Mucosa of gallbladder (tissue), 1 donor: ENCODE measurements around the gene APRT. TPM values are rescaled to one million over a fixed set of nuclear protein-coding genes. Genes with fewer than 3 reads are reported as not detected.

ENCODE experiments used
- DNase-seq: peaks from one replicate; pipeline ENCODE4 v3.0.0-alpha.2; 2020; ENCODE audit warnings: low spot score
- total RNA-seq: library from RNA; stranded (reverse); gene quantifications from one replicate; pipeline ENCODE4 v1.2.1, GENCODE V29; 2021
- donor health status: DM: no; HTN: no; CAD: no.

The APRT gene
- total RNA-seq = 104 TPM

GRCh38 chr16:88811769-88812512 lies at the start of gene APRT:
Gene APRT, minus strand, starts transcription at chr16:88811928. Its CDS starts 29 bp downstream, at chr16:88811899.
- peak; percentile 97 for DNase-seq

GRCh38 chr16:88861359-88861758 lies 49.6 kb upstream of the APRT start:
- no peak for DNase-seq

DNA sequence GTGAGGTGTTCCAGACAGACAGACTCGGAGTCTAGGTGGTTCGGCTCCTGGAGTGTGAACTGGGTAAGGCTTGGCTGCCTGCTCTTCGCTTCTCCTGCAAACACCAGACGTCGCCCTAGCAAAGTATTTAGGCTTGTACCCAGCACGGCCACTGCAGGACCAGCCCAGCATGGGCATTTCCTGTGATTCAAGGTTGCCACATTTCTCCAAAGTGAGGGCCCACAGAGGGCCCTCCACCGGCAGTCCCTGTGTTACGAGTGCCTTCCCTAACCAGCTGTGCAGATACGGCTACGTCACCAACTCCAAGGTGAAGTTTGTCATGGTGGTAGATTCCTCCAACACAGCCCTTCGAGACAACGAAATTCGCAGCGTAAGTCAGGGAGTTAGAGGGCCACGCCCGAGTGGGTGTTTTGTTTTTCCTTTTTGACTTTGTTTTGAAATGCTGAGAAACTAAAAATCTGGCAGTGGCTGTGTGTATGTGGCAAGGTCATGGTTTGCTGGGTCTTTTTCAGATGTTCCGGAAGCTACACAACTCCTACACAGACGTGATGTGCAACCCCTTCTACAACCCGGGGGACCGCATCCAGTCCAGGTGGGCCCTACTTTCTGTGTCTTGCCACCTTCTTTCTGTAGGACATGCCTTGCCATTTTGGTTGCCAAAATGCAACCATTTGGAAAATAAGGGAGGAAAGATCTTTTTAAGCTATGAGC lies 47.8 kb upstream of the APRT start:
- DNase-seq = no peak

- peak; percentile 79 for DNase-seq
These were observed 46.1 kb upstream of the APRT start for GRCh38 chr16:88857728-88858339.

DNA sequence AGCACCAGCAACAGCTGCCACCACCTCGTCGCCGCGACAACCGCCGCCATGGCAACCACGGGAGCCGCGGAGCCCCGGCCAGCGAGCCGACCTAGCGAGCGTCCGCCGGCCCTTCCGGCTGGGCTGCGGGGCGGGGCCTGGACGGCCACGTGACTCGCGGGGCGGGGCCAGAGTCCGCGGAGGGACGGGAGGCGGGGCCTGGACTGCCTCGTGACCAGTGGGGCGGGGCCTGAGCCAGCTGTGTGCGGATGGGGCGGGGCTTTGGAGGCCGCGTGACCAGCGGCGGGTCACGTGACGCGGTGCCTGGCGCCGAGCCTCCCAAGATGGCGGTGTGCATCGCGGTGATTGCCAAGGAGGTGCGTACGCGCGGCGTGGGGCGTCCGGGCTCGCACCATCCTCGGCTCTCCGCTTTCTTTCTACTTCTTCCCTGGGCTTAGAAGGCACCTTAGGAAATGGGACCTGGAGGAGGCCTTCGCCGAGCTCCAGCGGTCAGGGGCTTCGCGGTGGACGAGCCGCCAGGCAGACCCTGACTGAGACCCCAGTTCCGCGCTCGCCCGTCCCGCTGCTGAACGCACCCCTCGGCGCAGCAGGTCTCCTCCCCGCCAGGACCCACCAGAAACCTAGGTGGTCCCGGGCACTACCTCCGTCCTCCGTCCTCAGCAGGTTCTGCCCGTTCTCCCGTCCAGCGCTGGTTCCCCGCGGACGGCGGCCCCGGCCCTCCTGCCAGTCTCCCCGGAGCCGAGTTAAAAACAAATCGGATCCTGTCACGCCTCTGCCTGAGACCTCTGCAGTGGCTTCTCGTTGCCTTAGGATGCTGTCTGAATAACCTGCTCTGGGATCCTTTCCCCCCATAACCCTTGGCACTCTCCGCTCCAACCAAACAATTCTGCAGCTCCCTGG lies 45.4 kb upstream of the APRT start, which contains the start of the genes GALNS and TRAPPC2L:
TSS of gene GALNS (minus strand) at position 120 of the 900 bp plus-strand sequence. CDS start at position 50, 70 bp downstream.
TSS of gene TRAPPC2L (plus strand) at position 300 of the 900 bp plus-strand sequence. CDS start at position 324, 24 bp downstream.
- DNase-seq = peak; percentile 99

GRCh38 chr16:88856122-88856827 lies 44.5 kb upstream of the APRT start:
- no peak for DNase-seq

- DNase-seq = no peak
These were observed 44.0 kb upstream of the APRT start for GRCh38 chr16:88855736-88856121.

GRCh38 chr16:88855176-88855575 lies 43.4 kb upstream of the APRT start:
- DNase-seq = no peak

GRCh38 chr16:88854306-88855111 lies 42.8 kb upstream of the APRT start:
- DNase-seq = no peak

DNA sequence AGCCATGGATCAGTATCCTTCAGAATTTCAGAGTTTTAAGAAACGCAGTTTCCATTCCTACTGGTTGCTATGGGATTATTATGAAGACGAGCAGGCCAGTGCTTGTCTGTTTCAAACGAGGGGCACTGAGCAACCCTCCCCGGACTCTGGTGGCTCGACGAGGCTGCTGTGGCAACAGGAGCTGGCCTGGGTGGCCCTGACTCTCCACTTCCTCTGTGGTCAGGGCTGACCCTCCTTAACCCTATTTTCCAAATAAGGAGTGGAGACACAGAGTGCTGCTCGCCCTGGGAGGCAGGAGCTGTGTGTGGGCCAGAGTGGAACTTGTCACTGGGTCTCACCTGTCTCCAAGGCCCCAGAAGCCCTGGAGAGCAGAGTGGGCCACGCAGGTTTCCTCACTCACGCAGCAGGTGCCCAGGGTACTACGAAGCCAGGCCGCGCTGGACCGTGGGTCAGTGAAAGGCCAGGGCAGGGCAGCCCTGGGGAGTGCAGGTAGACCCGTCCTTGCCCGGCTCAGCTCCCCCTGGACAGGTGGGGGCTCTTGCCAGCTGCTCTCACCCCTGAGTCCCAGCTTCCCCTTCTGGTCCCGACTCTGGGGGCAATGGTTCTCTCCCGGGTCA lies 41.7 kb upstream of the APRT start:
- DNase-seq = no peak

DNA sequence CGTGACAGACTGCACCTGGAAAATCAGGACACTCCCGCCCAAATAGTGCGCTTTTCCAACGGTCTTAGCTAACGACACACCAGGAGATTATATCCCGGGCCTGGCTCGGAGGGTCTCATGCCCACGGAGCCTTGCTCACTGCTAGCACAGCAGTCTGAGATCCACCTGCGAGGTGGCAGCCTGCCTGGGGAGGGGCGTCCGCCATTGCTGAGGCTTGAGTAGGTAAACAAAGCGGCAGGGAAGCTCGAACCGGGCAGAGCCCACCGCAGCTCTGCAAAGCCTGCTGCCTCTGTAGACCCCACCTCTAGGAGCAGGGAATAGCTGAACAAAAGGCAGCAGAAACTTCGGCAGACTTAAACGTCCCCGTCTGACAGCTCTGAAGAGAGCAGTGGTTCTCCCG lies 39.9 kb upstream of the APRT start:
- no peak for DNase-seq

DNA sequence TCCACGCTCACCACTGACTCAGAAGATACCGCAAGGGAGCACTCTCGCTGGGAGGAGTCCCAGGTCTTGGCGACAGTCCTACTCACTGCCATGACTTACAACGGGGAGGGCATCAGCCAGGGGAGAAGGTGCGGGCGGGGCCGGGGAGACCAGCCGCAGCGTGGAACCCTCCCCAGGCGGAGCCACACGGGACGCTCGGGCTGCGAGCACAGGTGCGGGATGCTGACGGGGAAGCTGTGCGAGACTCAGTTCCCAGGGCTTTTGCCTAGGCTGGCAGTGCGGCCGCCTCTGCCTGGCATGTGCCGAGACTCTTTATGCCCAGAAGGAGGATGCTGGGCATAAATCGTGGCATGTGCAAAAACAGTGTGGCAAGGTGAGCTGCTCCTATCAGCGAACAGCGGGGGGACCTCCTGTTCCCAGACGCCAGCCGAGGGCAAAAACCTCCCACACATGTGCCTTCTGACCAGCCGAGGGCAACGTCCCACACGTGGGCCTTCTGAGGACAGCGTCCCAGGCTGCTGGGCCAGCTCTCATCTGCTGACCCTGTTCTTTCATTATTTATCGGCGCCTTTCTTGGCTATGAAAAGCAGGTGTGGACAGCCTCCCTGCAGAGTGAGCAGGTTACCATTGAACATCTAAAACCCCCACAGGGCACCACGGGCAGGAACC lies 38.9 kb upstream of the APRT start:
- DNase-seq = no peak

DNA sequence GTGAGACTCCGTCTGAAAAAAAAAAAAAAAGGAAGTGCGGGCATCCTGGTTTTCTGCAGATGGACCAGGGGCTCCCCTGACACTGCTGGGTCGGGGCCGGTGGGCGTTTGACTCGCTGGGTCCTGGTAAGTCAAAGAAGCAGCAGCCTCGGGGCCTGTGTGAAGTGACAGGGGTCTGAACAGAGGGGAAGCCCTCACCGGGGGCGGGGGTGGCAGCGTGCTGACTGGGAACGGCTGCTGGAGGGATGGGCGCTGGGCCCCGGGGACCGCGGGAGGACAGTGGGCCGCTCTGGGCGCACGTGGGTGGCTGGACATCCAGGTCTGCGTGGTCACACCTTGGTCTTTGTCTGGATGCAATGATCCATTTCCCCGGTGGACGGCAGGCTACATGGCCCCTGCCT lies 36.8 kb upstream of the APRT start:
- DNase-seq = no peak

DNA sequence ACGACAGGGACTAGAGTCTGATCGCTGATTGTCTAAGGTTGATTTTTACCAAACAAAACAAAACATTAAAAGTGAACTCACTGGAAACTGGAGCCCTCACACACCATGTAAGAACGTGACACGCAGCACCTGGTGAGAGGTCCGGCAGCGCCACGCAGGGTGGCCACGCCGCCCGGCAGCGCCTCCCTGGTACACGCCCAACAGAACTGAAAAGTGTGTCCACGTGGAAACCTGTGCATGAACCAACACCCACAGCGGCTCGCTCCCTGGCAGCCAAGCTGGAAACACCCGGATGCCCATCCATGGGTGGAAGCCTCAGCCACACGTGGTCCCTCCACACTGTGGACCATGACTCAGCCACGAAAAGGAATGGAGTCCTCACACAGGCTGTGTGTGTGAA lies 35.9 kb upstream of the APRT start:
- no peak for DNase-seq

GRCh38 chr16:88846088-88846487 lies 34.4 kb upstream of the APRT start:
- no peak for DNase-seq

- no peak for DNase-seq
These were observed 32.8 kb upstream of the APRT start for GRCh38 chr16:88844419-88845036.

DNA sequence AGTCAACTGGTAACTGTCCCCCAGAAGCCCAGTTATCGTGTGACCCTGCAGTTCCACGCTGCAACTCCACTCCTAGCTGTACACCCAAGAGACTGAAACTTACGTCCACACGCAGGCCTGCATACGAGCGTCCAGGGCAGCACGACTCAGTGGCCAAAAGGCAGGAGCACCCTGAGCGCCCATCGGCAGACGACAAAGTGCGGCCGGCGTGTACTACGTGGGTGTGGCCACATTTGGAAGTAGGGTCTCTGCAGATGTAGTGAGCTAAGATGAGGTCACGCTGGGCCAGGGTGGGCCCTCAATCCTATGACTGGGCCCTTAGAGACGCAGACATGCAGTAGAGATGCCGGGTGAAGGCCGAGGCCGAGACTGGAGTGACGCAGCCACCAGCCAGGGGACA lies 31.5 kb upstream of the APRT start:
- no peak for DNase-seq

- no peak for DNase-seq
These were observed 31.1 kb upstream of the APRT start for GRCh38 chr16:88842806-88843205.

- no peak for DNase-seq
These were observed 30.6 kb upstream of the APRT start for GRCh38 chr16:88842308-88842756.
